NCI-H345 (cell line): Measurements from ENCODE around the gene LIN7A.
"Not testable (repeated sequence)": the region's sequence is repeated elsewhere in the genome, so short reads cannot be mapped to it uniquely, and the experiment has no call there.

Source experiments
- DNase-seq: peaks from one replicate; lab custom pipeline; 2025; lab: John Stamatoyannopoulos, UW

Gene LIN7A

GRCh38 chr12:80920006-80920405 lies 17.7 kb downstream of the LIN7A start:
- DNase-seq: no peak

DNA sequence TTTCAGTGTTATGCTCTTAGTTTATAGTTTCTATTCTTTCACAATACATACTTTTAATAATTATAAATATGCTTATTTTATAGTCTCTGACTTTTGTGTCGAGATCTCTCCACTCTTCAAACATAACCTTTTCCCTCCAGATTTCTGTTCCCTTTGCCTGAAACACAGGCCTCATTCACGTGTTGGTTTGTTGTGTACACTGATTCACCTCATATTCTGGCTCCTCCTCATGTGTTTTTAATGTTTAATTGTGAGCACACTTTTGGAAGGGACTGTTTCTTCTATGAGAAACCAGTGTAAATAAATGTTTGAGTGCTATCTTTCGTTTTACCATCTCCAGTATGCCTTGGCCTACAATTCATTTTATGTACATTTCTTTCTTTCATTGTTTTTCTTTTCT lies 20.1 kb downstream of the LIN7A start:
- DNase-seq: no peak

GRCh38 chr12:80912901-80913770 lies 24.6 kb downstream of the LIN7A start:
- DNase-seq: no peak

DNA sequence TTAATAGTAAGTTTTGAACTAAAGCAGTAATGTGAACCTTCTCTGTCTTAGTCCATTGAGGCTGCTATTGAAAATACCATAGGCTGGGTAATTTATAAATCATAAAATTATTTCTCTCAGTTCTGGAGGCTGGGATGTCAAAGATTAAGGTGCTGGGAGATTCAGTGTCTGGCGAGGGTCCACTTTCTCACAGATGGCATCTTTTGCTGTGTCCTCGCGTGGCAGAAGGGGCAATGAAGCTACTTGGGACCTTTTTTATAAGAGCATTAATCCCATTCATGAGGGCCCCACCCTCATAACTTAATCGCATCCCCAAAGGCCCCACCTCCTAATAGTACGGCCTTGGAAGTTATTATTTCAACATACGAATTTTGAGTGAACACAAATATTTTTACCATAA lies 28.4 kb downstream of the LIN7A start:
- no peak for DNase-seq

DNA sequence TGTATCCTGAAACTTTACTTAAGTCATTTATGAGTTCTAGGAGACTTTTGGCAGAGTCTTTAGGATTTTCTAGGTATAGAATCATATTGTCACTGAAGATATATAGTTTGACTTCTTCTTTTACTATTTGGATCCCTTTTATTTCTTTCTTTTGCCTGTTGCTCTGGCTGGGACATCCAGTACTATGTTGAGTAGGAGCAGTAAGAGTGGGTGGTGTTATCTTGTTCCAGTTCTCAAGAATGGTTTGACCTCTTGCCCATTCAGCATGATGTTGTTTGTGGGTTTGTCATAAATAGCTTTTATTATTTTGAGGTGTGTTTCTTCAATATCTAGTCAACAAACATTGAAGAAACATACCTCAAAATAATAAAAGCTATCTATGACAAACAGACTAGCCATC lies 35.0 kb downstream of the LIN7A start:
- DNase-seq: no peak

DNA sequence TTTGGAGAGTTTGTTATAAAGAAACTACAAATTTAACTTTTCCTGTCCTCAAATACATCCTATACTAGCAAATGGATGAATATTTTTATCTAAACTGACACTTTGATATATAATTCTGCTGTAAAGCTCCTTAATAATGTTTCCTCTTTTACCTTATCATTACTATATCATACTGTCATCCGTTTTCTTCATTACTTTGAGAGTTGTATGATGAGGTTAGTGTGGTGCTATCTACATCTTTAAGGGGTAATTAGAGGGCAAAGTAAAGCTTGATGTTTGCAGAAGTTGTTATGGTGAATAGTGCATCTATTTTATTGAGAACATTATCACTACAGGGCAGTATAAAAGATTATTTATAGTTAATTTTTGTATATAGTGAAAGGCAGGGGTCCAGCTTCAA lies 36.1 kb downstream of the LIN7A start:
- DNase-seq: no peak

- DNase-seq: no peak
These were observed 42.5 kb downstream of the LIN7A start for GRCh38 chr12:80895240-80895639.

DNA sequence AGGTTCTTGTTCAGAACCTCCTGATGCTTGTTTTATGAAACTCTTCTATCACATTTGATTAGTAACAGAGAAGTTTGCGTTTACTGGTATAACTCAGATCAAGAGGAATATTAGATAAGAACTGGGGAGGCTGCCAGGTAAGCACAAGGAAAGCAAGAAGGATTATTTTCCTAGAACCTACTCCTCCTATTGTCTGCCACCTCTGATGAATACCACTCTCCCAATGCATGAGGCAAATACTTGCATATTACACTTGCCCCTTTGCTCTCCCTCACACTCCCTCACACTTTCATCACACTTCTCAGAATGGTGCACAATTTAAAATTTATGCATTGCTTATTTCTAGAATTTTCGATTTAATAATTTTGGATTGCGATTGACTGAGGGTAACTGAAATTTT lies 43.6 kb downstream of the LIN7A start:
- no peak for DNase-seq

DNA sequence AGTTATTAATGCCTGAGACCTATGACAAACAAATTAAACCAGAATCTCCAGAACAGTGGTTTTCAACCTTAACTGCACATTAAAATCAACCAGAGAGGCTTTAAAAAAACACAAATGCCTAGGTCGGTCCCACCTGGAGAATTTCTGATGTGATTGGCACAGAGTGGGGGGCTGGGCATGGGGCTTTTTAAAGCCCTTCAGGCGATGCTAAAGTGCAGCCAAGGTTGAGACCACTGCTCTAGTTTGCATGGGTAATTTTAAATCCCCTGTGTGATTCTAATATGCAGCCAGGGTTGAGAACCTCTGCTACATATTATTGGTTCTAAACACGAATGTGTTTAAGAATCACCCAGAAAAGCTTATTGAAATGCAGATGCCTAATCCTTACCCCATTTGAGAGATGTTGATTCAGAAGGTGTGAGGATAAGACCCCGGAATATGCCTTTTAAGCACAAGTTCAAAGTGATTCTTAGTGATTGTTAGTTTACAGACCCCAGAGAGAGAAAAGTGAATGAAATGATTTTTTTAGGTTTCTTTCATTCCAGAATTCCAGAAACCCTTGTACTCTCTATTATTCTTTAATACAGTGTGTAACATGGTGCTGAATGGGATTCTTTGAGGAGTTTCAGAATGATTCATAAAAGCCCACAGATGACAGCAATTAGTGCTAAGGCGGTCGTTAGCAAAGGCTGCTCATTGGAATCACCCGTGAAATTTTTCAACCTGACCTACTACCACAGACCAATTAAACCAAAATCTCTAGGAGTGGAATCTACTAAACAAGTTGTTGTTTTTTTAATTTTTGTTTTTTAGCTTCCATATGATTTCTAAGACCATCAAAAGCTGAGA lies 44.9 kb downstream of the LIN7A start:
- DNase-seq: no peak

- no peak for DNase-seq
These were observed 53.1 kb downstream of the LIN7A start for GRCh38 chr12:80884651-80885050.

GRCh38 chr12:80881106-80881505 lies 56.6 kb downstream of the LIN7A start:
- DNase-seq: no peak

DNA sequence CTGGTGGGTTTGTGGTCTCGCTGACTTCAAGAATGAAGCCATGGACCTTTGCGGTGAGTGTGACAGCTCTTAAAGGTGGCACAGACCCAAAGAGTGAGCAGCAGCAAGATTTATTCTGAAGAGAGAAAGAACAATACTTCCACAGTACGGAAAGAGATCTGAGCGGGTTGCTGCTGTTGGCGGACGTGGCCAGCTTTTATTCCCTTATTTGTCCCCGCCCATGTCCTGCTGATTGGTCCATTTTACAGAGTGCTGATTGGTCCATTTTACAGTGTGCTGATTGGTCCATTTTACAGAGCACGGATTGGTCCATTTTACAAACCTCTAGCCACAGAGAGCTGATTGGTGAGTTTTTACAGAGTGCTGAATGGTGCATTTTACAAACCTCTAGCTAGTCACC lies 59.3 kb downstream of the LIN7A start:
- not testable (repeated sequence) for DNase-seq

DNA sequence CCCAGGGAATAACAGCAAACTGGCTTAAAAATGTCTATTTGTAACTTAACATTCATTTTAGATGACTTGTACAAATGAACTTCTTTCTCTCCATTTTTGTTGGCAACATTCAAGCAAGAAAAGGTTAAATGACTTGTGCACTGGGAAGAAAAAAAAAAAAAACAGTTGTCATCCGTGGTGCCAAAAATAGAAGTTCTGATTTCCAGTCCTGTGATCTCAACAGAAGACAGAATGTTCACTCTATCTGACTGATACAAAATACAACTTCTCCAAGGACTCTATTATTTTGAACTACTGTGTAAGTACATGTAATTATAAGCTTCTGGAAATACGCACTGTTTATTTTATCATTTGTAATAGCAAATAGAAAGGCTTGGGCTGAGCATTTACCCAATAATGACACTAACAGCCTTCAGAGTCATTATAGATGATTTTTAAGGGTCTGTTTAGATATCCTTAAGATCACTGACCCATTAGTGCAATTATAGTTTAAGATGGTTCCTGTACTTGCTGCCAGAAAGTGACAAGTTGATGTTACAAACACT lies 59.9 kb downstream of the LIN7A start:
- no peak for DNase-seq

GRCh38 chr12:80872053-80872452 lies 65.7 kb downstream of the LIN7A start:
- DNase-seq: no peak

DNA sequence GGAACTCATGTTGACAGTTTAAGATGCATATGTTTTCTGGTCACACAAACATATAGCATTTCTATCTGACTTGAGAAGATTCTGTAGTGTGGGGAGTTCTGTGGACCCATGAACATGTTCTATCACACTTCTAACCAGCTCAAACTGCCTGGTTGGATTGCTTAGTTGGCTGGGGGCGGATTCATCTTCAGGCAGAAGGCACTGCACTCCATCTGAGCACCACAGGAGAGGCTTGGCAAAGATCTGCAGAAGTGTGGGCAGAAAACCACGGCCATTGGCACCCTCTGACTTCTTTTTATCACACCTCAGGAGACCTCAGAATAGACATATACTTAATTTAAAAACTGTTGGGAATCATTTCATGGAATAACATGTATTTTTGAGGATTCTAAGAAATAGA lies 68.5 kb downstream of the LIN7A start:
- DNase-seq: no peak

DNA sequence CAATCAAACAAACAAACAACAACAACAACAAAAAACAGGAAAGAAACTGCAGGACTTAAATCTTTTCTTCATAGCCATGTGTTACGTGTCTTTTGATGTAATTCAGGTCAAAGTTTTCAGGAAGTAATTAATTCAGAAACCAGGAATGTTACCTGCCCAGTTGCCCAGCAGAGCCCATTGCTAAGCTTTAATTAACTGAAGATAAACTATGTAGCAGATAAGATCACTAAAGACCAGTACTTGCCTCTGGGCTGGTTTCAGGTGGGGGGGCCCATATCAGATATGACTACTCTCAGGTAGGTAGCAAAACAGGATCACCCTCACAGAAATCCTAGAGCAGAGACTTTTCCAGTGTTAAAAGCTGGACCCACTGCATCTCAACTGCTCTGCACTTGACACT lies 69.2 kb downstream of the LIN7A start:
- DNase-seq: no peak

DNA sequence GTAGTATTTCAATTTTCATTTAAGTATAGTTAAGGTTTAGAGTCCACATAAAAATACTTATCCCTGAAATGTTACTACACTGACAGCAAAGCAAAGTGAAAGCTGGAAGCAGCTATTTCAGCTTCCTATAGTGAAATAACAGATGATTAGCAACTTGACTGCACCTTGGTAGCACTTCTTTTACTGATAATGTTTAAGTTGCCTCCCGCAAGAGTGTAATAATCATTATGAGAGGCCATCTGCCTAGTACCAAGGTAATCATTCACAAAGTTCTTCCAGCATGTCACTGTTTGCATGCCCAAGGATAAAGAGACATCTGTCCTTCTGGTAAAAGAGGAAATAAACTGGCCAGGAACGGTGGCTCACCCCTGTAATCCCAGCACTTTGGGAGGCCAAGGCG lies 69.8 kb downstream of the LIN7A start:
- no peak for DNase-seq

DNA sequence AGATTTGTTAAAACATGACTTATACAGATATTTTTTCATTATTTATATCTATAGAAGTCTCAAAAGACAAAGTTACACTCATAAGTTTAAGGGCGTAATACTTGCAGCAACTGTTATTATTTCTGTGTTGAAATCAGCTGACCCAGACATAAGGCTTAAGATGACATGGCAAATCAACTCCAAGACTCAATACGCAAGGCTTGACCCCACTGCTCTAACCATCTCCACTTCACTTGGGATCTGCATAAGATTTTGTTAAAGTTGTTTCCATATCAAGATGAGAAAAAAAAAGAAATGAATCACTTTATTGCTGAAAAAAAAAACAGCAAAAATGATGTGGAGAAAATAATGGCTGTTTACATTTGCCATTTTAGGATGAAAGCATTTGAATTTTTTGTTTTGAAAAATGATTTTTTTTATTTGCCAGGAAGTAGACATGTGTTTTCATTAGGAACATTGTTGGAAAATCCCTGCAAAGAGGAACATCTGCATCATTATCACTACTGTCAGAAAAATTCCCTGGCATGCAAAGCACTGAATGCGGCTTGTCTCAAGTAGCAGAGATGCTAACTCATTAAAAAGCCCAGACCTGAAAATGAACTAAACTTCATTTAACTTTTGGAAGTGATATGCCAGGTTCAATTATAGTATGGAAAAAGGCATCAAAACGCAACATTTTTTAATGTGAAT lies 73.5 kb downstream of the LIN7A start:
- DNase-seq: no peak

- DNase-seq: no peak
These were observed 75.2 kb downstream of the LIN7A start for GRCh38 chr12:80862531-80862930.

GRCh38 chr12:80861641-80862378 lies 75.9 kb downstream of the LIN7A start:
- DNase-seq: no peak

DNA sequence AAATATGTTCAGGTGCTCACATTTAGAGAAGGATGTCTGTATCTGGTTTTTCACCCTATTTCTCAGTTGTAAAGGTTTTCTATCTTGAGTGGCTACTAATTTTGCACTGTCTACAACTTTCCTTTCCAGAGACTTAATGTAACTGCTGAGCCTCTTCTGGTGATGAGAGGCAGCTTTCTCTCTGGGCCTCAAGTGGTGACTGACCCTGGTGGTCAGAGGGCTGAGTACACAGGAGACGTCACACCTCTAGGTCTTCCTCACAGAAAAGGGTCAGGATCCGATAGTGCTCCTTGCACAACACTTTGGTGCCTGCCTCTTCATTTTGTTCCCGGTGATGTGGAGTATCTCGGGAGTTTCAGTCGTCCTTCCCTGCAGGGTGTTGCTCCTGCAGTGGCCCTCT lies 76.8 kb downstream of the LIN7A start:
- no peak for DNase-seq

DNA sequence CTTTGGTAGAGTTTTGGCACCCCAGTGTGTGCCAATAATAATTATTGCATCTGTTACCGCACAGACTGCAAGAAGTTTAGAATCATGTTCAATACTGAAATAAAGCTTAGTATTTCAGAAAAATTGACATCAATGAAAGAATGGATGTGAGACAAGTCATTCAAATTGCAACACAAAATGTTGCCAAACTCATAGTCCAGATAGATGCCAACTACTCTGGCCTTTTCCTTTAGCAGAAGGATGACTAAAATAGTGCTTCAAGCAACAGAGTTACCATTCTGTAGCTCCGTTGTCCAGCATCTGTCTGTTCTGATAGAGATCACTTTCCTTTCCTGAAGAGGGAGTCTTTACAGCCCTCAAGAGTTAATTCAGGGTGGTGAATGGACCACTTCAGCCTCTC lies 77.5 kb downstream of the LIN7A start:
- DNase-seq: no peak
